Trophoblast cell (in vitro differentiated cells and primary cell): ENCODE data around the gene EXOC1L.

ENCODE experiments used
- DNase-seq, 2 donors: peaks; one replicate each; pipeline ENCODE4 v3.0.0-alpha.2; 2016
- H2AFZ ChIP-seq: 2 replicates; pipeline ENCODE4 v1.6.1; 2013; ENCODE audit warnings: low read length, moderate library complexity, mild to moderate bottlenecking; ENCODE audit not compliant: insufficient read depth, poor library complexity
- H2AK5ac ChIP-seq: 2 replicates; pipeline ENCODE4 v1.6.1; 2013; ENCODE audit warnings: mild to moderate bottlenecking, low read length
- H2BK120ac ChIP-seq: 2 replicates; pipeline ENCODE4 v1.6.1; 2013; ENCODE audit warnings: low read length, mild to moderate bottlenecking, moderate library complexity; ENCODE audit not compliant: insufficient read depth, poor library complexity
- H2BK12ac ChIP-seq: 2 replicates; pipeline ENCODE4 v1.6.1; 2013; ENCODE audit warnings: mild to moderate bottlenecking, low read length, moderate library complexity
- H2BK5ac ChIP-seq: 2 replicates; pipeline ENCODE4 v1.6.1; 2013; ENCODE audit warnings: low read length, low read depth, moderate library complexity, mild to moderate bottlenecking; ENCODE audit not compliant: poor library complexity
- H3K14ac ChIP-seq: 2 replicates; pipeline ENCODE4 v1.6.1; 2013; ENCODE audit warnings: mild to moderate bottlenecking, low read length
- H3K18ac ChIP-seq: 2 replicates; pipeline ENCODE4 v1.6.1; 2013; ENCODE audit warnings: mild to moderate bottlenecking, low read length
- H3K23ac ChIP-seq: 2 replicates; pipeline ENCODE4 v1.6.1; 2013; ENCODE audit warnings: low read length
- H3K27ac ChIP-seq: 2 replicates; pipeline ENCODE4 v1.5.1; 2013; ENCODE audit warnings: low read depth, mild to moderate bottlenecking, inconsistent platforms, low read length, moderate library complexity
- H3K27me3 ChIP-seq: 2 replicates; pipeline ENCODE4 v1.6.1; 2013; ENCODE audit warnings: inconsistent platforms, mild to moderate bottlenecking, low read length, moderate library complexity; ENCODE audit not compliant: insufficient read depth
- H3K36me3 ChIP-seq, 2 experiments: 1 replicate in 1 of 2; 2 replicates in 1 of 2; pipeline ENCODE4 v1.6.1; 2013; ENCODE audit warnings: low read length in 2 of 2, mild to moderate bottlenecking in 2 of 2, moderate library complexity in 1 of 2; ENCODE audit not compliant: insufficient read depth in 2 of 2, control insufficient read depth in 1 of 2
- H3K4ac ChIP-seq: 2 replicates; pipeline ENCODE4 v1.6.1; 2013; ENCODE audit warnings: low read depth, mild to moderate bottlenecking, low read length, moderate library complexity
- H3K4me1 ChIP-seq, 2 experiments: 1 replicate in 1 of 2; 2 replicates in 1 of 2; pipeline ENCODE4 v1.6.1; 2013; ENCODE audit warnings: low read length in 2 of 2, mild to moderate bottlenecking in 2 of 2, moderate library complexity in 1 of 2; ENCODE audit not compliant: insufficient read depth in 2 of 2, control insufficient read depth in 1 of 2
- H3K4me2 ChIP-seq: 2 replicates; pipeline ENCODE4 v1.6.1; 2013; ENCODE audit warnings: inconsistent platforms, mild to moderate bottlenecking, low read length, moderate library complexity
- H3K4me3 ChIP-seq: 2 replicates; pipeline ENCODE4 v1.5.1; 2013; ENCODE audit warnings: mild to moderate bottlenecking, low read depth, low read length, inconsistent platforms
- H3K79me1 ChIP-seq: one replicate; pipeline ENCODE4 v1.6.1; 2013; ENCODE audit warnings: low read length
- H3K79me2 ChIP-seq: 2 replicates; pipeline ENCODE4 v1.6.1; 2013; ENCODE audit warnings: low read length, mild to moderate bottlenecking; ENCODE audit not compliant: control insufficient read depth, insufficient read depth, poor library complexity
- H3K9ac ChIP-seq: 2 replicates; pipeline ENCODE4 v1.6.1; 2013; ENCODE audit warnings: mild to moderate bottlenecking, low read length
- H3K9me3 ChIP-seq: 2 replicates; pipeline ENCODE4 v1.6.1; 2013; ENCODE audit warnings: low read depth, mild to moderate bottlenecking, control low read depth, inconsistent platforms, low read length; ENCODE audit not compliant: insufficient read depth
- H4K12ac ChIP-seq: 2 replicates; pipeline ENCODE4 v1.6.1; 2013; ENCODE audit warnings: low read depth, mild to moderate bottlenecking, low read length, moderate library complexity
- H4K8ac ChIP-seq: 2 replicates; pipeline ENCODE4 v1.6.1; 2013; ENCODE audit warnings: low read depth, mild to moderate bottlenecking, low read length, moderate library complexity
- H4K91ac ChIP-seq: one replicate; pipeline ENCODE4 v1.6.1; 2013; ENCODE audit warnings: low read depth, mild to moderate bottlenecking, low read length, moderate library complexity
- WGBS: extraction: QIAGEN DNeasy Blood & Tissue Kit; methylation state at CpG from one replicate; pipeline ENCODE4 v1.1.7; 2013; ENCODE audit warnings: missing lambda C conversion rate; ENCODE audit not compliant: insufficient read length, insufficient coverage; ENCODE audit errors: extremely low coverage; 5-methylcytosine and 5-hydroxymethylcytosine counted together

Gene EXOC1L

DNA sequence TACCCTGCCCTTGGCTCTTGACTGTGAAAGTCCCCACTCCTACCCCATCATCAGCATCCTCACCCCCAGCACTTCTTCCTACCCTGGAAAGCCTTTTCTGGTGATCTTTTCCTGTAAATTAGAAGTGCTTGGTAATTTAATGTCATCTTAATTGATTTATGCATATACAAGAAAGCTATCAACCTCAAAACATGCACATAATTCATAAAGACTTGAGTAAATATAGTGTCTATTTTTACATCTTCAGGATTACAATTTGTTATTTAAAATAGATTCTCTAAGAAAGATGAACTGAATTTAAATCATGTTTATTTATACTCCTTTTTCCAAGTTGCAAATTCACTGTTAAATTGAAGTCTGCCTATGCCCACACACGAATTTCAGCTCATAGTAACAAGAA is 36.0 kb upstream of the EXOC1L start:
- H3K4ac ChIP-seq = no peak overlapping the region
- H3K9me3 ChIP-seq = no peaks in the 10 kb centered on the region
- no peak overlapping the region for H3K14ac ChIP-seq
- H3K23ac ChIP-seq = no peak overlapping the region
- H4K8ac ChIP-seq = no peak overlapping the region
- no peaks in the 10 kb centered on the region for H3K79me1 ChIP-seq
- H3K4me2 ChIP-seq = no peak overlapping the region
- no peaks in the 10 kb centered on the region for H3K4me1 ChIP-seq
- no peak overlapping the region for H2AFZ ChIP-seq
- no peaks in the 10 kb centered on the region for H3K79me2 ChIP-seq
- no peaks in the 10 kb centered on the region for H3K36me3 ChIP-seq
- no peaks in the 10 kb centered on the region for H3K27me3 ChIP-seq
- no peak overlapping the region for H4K91ac ChIP-seq
- WGBS = no CpG with 5 or more reads among the region's 1 CpG
- no peak overlapping the region for H3K27ac ChIP-seq
- H3K18ac ChIP-seq = no peak overlapping the region
- DNase-seq = no peak
- H2AK5ac ChIP-seq = no peak overlapping the region
- no peak overlapping the region for H3K4me3 ChIP-seq
- H4K12ac ChIP-seq = no peak overlapping the region
- H2BK12ac ChIP-seq = no peak overlapping the region
- no peak overlapping the region for H2BK5ac ChIP-seq
- no peak overlapping the region for H3K9ac ChIP-seq
- H2BK120ac ChIP-seq = no peak overlapping the region

DNA sequence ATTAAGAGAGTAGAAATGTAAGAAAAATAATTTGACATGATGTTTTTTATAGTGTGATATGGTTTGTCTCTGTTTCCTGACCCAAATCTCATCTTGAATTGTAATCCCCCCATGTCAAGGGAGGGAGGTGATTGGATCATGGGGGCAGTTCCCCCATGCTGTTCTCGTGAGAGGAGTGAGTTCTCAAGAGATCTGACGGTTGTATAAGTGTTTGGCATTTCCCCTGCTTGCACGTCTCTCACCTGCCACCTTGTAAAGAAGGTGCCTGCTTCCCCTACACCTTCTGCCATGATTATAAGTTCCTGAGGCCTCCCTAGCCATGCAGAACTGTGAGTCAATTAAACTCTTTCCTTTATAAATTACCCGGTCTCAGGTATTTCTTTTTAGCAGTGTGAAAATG is 34.8 kb upstream of the EXOC1L start:
- Histone ChIP-seq H4K91ac (no peak overlapping the region), H3K9me3 (no peaks in the 10 kb centered on the region), H3K4me2 (no peak overlapping the region), H3K27ac (no peak overlapping the region), H2BK120ac (no peak overlapping the region), H2BK5ac (no peak overlapping the region), H3K4me1 (no peaks in the 10 kb centered on the region), H2AFZ (no peak overlapping the region), H3K79me2 (no peaks in the 10 kb centered on the region), H4K8ac (no peak overlapping the region), H2AK5ac (no peak overlapping the region), H3K4ac (no peak overlapping the region), H4K12ac (no peak overlapping the region), H3K9ac (no peak overlapping the region), H3K79me1 (no peaks in the 10 kb centered on the region), H3K4me3 (no peak overlapping the region), H3K18ac (no peak overlapping the region), H3K14ac (no peak overlapping the region), H3K36me3 (no peaks in the 10 kb centered on the region), H3K23ac (no peak overlapping the region), H3K27me3 (no peaks in the 10 kb centered on the region), H2BK12ac (no peak overlapping the region)
- no CpG with 5 or more reads among the region's 4 CpGs for WGBS
- DNase-seq = no peak

DNA sequence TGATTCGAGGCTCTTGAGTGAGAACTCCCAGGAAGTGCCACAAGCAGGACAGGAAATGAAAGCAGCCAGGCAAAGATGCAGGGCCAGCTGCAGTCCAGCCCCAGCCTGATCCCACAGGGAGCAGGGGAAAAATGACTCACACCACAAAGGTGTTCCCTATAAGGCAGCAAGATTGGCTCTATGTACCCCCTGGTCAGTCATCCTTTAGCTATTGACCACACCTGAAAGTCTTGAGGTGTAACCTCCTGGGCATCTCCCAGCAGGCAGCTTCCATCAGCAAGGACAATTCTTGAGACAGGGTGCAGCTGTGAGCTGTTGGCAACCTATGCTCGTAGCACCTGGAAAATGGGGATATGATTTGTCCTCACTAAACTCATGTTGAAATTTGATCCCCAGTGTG is 27.9 kb upstream of the EXOC1L start:
- no peak overlapping the region for H4K8ac ChIP-seq
- H2BK12ac ChIP-seq = no peak overlapping the region
- H2BK5ac ChIP-seq = no peak overlapping the region
- no peak overlapping the region for H2BK120ac ChIP-seq
- no peak overlapping the region for H3K9ac ChIP-seq
- H3K79me2 ChIP-seq = no peaks in the 10 kb centered on the region
- no peak overlapping the region for H3K18ac ChIP-seq
- no peak overlapping the region for H2AFZ ChIP-seq
- H3K14ac ChIP-seq = no peak overlapping the region
- H3K27me3 ChIP-seq = no peaks in the 10 kb centered on the region
- H3K36me3 ChIP-seq = no peaks in the 10 kb centered on the region
- no CpG with 5 or more reads among the region's 2 CpGs for WGBS
- H3K4me1 ChIP-seq = no peaks in the 10 kb centered on the region
- no peak overlapping the region for H2AK5ac ChIP-seq
- no peaks in the 10 kb centered on the region for H3K9me3 ChIP-seq
- H3K4me3 ChIP-seq = no peak overlapping the region
- H3K23ac ChIP-seq = no peak overlapping the region
- no peak overlapping the region for H4K91ac ChIP-seq
- no peak overlapping the region for H3K27ac ChIP-seq
- no peak overlapping the region for H3K4me2 ChIP-seq
- no peak overlapping the region for H3K4ac ChIP-seq
- DNase-seq = no peak
- no peaks in the 10 kb centered on the region for H3K79me1 ChIP-seq
- H4K12ac ChIP-seq = no peak overlapping the region

DNA sequence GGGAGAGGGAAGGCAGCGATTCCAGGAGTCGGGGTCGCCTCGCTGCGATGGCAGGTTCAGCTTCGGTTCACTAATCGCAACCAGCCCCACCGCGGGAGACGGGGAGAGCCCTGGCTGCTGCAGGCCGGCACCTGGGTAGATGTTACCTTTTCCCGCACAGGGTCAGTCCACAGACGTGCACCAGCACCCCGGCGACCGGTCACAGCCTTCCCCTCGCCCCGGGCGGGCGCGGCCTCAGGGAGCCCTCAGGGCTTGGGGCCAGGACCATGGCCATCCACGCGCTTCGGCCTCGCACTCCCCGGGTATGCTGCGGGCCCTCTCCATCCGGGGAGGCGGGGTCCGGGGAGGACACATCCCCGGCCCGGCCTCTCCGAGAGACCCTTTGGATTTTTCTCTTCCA is 26.1 kb upstream of the EXOC1L start:
- Histone ChIP-seq H3K9ac (no peak overlapping the region), H3K4me2 (no peak overlapping the region), H2AFZ (no peak overlapping the region), H4K12ac (no peak overlapping the region), H3K27ac (no peak overlapping the region), H3K23ac (no peak overlapping the region), H2AK5ac (no peak overlapping the region), H3K9me3 (no peaks in the 10 kb centered on the region), H2BK120ac (no peak overlapping the region), H2BK12ac (no peak overlapping the region), H3K4me1 (no peaks in the 10 kb centered on the region), H3K4ac (no peak overlapping the region), H3K36me3 (no peaks in the 10 kb centered on the region), H3K27me3 (no peaks in the 10 kb centered on the region), H3K4me3 (no peak overlapping the region), H3K18ac (no peak overlapping the region), H4K8ac (no peak overlapping the region), H3K79me1 (no peaks in the 10 kb centered on the region), H3K79me2 (no peaks in the 10 kb centered on the region), H3K14ac (no peak overlapping the region), H2BK5ac (no peak overlapping the region), H4K91ac (no peak overlapping the region)
- no CpG with 5 or more reads among the region's 33 CpGs for WGBS
- DNase-seq = no peak
